Stimulated activated CD8-positive, alpha-beta memory T cell treated with anti-CD3 and anti-CD28 coated beads, Interleukin-2, amount 100 ng/mL, for 48 hours (primary cell): ENCODE measurements around the gene ABCC4.

Source experiments
- DNase-seq, 2 donors: peaks; one replicate each; pipeline ENCODE4 v3.0.0-alpha.2; 2020; ENCODE audit warnings: low read depth in 2 of 2

ABCC4 gene

GRCh38 chr13:94997126-94997525, 304.1 kb downstream of the ABCC4 start:
- no peak for DNase-seq

DNA sequence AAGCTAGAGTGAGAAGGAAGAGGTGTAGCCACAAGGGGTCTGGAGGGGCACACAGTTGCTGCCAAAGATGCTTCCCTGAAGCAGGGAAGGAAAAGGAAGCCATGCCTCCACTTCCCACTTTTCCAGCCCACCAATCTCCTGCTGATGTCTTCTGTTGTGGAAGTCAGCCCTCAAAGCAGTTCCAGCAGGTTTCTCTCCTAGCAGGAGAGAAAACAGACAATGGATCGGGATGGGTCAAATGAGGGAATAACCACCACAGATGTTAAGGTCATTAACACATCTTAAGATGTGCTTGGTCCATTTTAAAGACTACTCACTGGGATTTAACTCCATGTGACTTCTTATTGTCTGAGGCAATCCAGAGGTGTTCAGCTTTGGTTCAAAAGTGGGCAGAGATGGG, 304.8 kb downstream of the ABCC4 start:
- DNase-seq, result no peak

DNA sequence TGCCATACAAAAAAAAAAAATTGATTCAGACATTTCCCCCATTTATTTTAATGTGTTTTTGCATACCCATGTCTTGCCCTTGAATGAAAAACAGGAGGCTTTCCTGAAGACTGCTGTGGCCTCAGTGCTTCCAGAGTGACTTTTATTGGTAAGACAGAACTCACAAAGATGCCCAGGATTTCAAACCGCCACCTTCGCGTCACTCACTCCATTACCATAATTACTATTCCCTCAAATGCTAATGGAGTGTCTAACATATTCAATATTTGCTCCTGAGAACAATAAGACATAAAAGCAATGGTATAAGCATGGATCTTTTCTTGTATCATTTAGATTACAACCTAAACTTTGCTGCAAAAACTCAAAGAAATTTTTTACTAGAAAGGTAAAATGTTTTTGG, 306.7 kb downstream of the ABCC4 start:
- no peak for DNase-seq

GRCh38 chr13:94993616-94994015, 307.6 kb downstream of the ABCC4 start:
- no peak for DNase-seq

DNA sequence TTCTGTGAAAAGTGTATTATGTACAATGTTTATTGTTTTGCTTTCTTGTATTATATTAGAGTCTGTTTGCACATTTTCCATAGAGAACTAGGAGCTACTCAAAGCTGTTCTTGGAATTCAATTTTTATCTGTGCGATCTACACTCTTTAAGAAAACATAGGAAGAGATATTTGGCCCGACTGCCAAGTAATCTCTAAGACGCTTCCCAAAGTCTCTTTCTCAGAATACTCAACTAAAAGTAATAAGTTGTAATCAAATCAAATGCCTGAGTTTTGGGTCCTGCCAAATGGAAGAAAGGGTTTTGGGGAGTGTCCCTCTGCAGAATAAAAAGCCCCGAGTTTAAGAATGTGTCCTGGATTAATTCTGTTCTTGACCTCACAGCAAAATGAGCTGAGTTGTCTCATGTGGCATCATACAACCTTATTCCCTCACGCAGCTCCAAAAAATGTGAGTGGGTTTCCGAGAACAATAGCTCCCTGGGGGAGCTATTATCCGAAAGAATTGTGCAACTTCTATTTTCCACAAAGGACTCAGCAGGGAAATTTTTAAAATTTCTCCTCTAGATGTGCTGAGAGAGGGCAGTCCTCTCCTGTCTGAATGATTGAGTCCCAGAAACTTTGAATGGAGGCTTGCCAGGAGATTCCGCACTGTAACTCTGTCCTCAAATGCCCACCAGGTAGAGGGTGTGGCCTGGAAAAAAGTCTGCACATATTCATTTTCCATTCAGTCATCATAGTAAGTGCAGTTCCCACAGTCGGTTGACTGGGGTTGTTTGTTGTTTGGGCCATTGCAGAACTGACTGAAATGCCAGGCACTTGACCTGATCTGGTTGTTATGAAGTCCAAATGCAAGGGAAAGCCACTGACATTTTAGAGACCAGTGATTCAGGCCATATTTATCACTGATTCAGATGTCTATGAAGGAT, 309.0 kb downstream of the ABCC4 start:
- DNase-seq, result no peak

- no peak for DNase-seq
These were observed 312.6 kb downstream of the ABCC4 start for GRCh38 chr13:94988654-94989053.

- no peak for DNase-seq
These were observed 313.4 kb downstream of the ABCC4 start for GRCh38 chr13:94987869-94988268.

DNA sequence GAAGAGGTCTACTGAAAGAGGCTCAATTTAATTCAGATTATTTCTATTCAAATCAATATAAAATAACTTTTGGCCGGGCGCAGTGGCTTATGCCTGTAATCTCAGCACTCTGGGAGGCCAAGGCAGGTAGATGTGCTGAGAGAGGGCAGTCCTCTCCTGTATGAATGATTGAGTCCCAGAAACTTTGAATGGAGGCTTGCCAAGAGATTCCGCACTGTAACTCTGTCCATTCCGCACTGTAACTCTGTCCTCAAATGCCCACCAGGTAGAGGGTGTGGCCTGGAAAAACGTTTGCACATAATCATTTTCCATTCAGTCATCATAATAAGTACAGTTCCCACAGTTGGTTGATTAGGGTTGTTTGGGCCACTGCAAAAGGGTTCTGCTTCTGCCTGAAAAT, 314.2 kb downstream of the ABCC4 start:
- DNase-seq, result no peak

GRCh38 chr13:94984958-94985357, 316.3 kb downstream of the ABCC4 start:
- no peak for DNase-seq

DNA sequence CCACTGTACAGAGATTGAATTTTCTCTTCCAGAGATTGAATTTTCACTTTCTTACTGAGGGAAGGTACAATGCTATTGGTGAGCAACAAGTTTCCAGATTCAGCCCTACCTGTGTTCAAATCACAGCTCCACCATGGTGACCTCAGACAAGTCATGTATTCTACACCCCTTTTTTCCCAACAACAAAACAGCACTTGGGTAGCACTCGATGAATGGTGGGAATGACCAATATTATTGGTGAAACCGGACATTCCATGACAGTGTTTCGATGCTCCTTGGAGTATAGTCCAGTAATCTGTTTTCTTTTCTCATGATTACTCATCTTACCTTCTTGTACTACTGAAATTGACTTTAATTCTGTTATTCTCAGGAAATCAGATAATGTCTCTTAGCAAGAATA, 322.7 kb downstream of the ABCC4 start:
- DNase-seq, result no peak

DNA sequence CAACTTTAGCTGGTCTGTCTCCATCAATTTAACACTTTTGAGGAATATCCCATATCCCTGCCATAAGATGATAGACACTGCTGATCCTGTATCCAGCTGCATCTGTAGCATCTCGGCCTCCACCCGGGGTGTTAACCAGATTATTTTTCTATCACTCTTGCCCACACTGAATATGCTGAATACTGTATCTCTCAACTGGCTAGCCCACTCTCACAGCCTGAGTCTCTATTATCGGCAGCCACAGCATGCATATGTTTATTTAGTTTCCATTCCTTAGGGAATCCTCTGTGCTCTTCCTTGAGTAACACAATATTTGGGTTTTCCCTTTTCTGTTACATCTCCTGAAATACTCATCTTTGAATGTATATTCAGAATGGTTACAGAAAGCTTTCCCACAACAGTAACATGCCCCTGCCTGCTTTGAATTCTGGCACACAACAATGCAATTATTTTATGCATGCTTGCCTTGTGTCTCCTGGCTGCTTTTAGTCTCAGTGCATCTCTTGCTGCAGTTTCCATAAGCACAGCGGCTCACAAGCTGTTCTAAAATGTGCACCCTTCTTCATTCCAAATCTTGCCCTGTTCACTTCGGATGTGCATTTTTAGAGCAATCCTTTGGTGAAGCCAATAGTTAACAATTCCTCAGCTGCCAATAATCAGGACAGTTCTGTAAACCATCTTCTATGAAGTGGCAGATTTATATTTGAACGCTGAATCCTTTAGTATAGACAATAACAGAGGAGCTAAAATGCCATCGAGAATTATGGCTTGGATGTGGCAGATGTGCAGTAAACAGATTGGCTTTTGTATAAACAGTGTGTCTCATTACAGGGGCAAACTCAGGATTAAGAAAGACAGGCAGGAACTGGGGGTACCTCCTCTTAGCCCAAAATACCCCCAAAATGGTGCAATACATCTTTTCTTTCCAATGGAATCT, 327.0 kb downstream of the ABCC4 start:
- DNase-seq, result no peak

DNA sequence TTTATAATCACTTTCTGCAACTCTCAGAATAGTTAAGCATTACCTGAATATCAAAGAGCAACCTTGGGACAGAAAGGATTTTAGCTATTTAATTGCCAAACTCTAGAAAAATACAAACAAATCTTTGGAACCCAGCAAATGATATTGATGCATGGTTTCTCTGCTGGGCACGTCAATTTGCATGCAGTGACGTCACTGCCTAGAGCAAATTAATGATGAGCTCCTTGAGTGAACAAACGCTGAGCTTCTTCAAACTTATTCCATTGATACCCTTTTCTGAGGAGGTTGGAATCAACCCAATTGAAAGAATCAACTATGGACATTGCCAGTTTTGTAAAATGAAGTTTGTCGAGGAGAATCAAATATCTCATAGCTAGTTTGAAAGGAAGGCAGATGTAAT, 329.0 kb downstream of the ABCC4 start:
- no peak for DNase-seq
